Activated effector memory CD4-positive, alpha-beta T cell treated with Interleukin-2 at 50 U/mL for 16 hours (primary cell): ENCODE data around the gene CCDC148.
A peak's percentile ranks its signal among the peaks of the same experiment; 100 is the strongest.

ENCODE experiments used
- DNase-seq: peaks from one replicate; pipeline ENCODE4 v3.0.0-alpha.2; 2020

Gene CCDC148

DNA sequence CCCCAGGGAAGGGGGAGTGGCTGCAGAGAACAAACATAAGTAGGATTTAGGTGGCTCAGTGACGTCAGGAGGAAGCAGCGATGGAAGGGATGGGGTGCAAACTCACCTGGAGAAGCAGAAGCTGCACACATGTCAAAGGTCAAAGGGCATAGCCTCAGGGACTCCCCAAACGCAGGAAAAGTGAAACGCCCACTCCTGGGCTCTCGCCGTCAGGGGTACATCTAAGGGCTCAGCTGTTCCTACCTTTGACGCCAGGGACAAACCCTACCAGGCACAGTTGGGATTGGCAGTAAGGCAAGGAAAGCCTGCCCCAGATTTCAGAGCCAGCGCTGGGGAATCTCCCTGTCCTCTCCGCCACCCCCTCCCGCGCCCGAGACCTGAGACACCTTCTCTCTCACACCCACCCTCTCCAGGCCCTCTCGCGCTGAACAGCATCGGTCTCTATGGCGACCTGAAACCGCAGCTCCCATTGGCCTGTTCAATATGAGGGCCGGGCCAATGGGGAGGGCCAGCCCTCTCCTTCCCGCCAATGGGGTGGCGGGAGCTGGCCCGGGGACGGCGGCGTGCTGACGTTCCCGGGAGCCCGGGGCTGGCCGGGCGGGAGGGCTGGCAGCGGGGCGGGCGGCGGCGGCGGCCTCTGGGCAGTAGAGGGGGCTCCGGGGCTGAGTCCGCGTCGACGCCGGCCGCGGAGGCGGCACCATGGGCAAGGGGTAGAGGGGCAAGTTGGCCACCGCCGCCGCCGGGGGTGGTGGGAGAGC lies at the start of gene CCDC148, which contains the start of gene PKP4:
CCDC148 (minus strand) TSS at position 445 of the 758 bp plus-strand sequence; CDS start at position 131, 314 bp downstream.
PKP4 (plus strand) TSS at position 644 of the 758 bp plus-strand sequence. CDS start 76,233 bp downstream, outside the sequence.
- DNase-seq, result peak; percentile 79

DNA sequence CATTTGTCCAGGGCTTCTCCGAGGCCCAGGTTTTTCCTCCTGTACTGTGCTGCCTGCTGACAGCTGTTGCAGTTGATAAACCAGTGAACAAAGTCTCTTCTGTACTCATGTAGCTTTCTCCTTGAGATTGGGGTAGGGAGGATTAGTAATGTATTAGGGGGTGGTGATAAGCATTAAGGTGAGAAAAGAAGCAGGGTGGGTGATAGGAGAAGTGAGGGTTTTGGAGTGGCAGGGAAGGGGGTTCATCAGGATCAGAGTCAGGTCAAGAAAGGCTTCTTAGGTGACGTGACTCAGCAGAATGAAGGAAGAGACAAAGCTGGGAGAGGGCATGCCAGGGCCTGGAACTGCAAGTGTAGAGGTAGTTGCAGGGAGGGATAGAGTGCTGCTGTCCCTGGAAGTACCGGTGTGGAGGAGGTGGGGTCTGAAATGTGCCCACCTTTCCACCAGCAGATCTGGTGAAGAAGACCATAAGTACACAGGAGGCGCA lies 48.9 kb upstream of the CCDC148 start:
- no peak for DNase-seq

DNA sequence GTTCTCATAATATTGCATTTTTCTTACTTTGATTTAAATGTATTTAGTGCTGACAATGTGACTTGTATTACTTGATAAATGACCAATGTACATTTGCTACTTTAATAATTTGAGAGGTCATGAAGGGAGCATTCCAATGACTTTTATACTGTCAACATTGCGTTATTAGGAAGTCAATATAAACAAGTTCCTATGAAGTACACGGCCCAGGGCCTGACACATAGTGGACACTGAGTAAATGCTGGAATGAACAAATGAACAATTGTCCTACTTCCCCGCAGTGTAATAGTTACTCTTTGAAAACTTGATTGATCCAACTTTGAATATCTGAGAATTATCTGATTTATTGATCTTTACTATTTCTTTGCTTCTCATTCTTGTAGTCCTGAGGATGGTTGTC lies 47.5 kb upstream of the CCDC148 start:
- no peak for DNase-seq

DNA sequence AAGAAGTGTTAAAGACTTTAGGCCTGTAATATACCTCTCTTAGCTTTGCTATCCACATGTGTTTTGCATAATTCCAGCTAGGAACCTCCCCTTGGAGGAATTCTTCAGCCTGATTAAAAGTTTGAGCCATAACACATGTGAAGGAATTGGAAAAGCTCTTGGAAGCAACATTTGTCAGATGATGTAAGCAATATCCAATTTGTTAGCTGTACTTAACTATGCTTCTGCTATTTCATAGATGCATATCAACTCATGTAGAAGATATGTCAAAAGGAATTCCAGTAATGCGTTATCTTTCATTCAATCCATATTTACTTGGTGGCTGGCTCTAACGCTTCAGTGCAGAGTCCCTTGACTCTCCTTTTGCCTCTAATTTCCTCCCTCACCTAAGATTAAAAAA lies 46.4 kb upstream of the CCDC148 start:
- DNase-seq, result no peak

DNA sequence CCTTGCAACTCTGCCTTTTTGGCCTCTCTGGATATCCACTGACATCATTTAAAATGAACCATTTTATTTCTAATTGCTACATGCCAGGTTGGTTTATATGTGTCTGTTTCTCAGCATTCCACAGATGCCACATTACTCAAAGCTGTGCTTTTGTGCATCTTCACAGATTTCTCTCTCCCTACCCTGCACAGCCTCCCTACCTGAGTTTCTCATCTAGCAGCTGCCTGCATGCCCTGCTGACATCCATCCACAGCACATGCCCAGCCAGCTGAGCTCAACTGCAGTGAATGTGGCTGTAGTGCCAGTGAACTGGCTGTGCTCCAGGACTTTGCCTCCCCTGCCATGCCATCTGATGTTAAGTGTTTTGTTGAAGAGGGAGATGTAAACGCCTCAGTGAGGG lies 44.7 kb upstream of the CCDC148 start:
- DNase-seq, result no peak

DNA sequence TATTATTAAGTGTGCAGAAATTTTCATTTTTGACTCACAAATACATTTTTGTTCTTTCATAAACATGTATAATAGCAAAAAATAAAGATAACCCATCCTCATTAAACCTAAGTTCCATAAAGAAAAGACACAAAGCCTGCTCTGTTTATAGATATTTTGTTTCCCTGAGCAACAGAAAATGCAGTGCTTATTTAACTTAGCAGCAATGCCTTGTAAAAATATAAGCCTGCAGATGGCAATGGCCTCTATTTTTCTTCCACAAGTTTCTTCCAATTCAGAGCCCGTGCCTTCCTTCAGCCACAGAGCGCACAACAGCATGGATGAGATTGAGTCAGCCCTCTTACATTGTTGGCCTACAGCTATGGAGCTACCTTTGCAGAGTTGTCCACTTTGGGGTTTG lies 43.8 kb upstream of the CCDC148 start:
- no peak for DNase-seq

DNA sequence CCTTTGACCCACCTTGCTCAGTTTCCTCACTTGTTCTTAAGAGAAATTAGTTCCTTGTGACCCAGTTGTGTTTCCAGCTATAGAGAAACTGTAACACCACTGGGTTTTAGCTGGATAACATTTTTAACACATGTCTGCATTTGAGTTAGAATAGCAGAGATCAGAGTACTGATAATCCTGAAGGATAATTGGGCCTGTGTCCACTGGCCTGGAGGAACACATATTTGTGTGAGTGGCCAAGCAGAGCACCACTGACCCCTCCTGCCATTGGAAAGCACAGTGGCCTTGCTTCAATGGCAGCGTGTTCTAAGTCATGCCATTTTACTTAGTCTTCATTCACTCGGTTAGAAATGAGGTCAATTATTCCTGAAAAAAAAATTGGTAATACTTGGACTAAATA lies 42.8 kb upstream of the CCDC148 start:
- DNase-seq, result no peak

DNA sequence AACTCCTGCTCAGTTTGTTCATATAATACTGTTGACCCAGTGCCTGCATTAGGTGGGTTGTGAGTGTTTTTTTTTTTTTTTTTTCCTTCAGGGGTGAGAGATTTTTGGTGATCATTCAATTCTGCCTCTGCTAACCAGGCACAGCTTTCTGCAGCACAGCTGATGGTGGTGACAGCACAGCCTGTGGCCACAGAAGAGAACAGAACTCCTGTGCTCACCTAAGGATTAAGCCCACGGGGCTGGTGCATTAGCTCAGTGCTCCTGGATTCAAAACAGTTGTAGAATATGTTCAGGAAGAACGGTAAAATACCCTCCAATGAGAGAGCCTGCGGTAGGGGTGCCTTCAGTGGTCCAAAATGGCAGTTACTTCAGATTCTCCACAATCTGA lies 42.2 kb upstream of the CCDC148 start:
- DNase-seq, result no peak

DNA sequence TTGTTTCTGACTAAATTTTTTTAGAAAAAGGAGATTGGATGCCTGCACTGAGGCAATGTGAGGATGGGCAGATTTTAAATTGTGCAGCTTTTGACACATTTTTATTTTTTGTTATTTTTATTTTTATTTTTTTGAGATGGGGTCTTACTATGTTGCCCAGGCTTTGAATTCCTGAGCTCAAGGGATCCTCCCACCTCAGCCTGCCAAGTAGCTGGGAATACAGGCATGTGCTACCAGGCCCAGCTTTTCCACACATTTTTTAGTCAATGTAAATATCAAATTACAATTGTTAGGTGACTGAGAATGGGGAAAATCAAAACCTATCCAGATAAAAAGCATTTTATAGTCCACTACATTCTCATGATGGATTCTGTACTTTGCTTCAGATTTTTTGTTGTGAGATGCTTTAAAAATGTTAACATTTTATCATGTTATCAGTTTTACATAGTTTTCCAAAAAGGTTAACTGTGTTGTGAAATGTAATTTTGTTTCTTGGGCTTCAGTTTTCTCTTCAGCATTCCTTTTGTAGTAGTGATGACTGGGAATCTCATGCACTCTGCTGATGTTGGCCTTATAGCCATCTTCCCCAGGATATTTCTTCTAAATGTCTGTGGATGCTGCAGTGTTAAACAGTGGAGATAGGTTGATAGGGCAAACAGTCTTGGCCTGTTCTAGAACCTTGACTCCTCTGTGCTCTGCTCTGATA lies 41.6 kb upstream of the CCDC148 start:
- DNase-seq, result no peak

DNA sequence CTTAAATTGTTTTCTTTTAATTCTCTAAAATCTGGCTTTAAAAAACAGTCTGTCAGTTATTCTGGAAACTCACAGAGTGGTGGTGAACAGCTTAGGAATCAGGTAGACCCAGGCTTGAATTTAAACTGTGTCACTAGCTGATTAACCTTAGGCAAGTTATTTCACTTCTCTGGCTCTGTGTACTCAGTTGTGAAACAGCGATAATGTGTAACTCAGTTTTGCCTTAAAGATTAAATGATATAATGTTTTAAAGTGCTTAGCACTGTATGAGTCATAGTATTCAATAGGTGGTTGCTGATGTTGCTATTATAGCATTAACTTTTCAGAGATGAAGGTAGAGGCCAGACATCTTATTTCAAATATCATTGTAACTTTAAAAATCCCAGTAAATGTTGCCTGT lies 40.9 kb upstream of the CCDC148 start:
- no peak for DNase-seq

DNA sequence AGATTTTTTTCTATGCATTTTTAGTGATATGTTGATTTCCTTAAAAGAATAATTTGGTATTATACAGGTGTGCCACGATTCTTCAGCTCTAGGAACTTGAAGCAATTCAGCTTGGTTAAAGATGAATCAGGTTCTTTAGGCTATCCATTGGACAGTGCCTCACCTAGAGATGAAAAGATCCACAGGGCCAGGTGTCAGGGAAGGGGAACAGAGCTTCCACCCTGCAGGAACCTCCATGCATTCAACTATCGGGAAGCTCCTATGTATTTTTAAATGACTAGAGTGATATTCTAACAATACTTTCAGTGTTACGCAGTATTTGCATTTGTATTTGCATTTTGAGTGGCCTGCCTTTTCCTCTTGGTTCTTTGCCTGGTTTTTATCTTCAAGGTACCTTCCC lies 40.4 kb upstream of the CCDC148 start:
- DNase-seq, result no peak

DNA sequence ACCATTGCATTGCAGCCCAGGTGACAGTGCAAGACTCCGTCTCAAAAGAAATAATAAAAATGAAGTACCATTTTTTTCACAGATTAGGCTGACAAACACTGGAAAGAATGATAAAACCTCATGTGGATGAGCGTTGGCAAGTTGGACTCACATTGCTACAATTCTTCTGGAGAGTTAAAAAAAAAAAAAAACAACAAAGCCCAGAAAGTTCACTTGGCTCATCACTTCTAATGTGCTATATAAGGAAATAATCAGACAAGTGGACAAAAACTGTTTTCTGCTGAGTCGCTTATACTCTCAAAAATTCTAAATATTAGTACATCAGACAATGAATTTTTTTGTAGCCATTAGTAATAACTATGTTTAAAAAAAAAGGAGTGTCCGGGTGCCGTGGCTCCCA lies 38.6 kb upstream of the CCDC148 start:
- DNase-seq, result no peak

DNA sequence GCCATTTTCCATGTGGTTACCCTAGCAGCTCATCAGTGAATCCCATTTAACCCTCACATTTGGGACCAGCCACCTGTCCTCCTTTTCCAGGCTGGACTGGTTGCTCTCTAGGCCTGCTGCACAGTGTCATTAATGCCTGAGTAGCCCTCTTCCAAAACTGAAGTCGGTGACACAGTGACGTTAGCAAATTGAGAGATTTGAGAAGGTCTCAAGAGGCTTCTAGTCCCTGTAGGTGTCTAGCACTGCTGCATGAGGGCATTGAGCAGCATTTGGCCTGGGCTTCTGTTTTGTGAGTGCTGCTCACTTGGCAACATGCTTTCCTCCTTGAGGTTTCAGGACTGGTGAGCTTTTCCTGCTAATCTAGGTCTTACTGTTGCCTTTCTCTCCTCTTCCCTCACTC lies 36.9 kb upstream of the CCDC148 start:
- DNase-seq, result no peak

DNA sequence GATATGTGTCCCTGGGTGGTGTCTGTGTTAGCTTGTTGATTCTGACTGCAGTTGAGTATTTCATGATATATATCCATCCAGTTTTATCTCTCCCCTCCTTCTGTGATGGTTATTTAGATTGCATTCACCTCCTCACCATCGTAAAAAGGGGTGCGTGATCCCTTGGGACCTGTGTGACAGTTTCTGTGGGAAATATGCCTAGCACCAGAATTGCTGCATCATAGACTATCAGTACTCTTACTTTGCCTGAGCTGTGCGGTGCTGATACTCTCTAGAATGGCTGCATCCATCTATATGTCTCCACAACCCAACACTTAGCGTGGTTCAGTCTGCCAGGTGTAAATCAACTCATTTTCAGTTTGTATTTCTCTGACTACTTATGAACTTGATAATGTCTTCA lies 34.5 kb upstream of the CCDC148 start:
- no peak for DNase-seq

DNA sequence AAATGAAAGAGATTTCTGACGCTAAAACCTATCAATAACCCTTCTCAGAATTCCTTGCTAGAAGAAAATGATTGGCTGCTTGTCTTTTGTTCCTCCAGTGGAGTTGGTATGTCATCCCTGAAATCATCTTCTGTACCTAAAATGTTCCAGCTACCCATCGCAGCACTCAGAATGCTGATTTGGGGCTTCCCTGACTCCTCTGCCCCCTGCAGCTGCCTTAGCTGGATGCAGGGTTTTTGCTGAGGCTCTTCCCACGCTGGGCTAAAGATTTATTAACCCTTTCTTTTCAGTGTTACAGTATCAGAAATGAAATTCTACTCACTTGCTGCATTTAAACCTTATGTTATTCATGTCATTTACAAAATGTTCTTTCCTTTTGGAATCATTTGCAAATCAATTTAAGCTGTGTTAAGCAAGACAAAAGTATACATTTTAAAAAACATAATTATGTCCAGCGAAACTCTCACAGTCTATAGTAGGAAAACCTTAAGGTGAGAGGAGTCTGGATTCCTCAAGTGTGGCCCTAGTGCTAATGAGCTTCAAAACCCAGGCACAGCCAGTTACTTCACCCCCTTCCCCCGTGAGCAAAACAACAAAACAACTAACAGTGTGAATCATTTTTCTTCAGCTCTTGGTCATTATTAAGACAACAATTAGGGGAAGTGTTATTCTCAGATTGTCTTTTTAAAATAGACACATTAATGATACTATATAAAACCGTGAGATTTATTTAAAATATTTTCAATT lies 33.0 kb upstream of the CCDC148 start:
- DNase-seq, result no peak

DNA sequence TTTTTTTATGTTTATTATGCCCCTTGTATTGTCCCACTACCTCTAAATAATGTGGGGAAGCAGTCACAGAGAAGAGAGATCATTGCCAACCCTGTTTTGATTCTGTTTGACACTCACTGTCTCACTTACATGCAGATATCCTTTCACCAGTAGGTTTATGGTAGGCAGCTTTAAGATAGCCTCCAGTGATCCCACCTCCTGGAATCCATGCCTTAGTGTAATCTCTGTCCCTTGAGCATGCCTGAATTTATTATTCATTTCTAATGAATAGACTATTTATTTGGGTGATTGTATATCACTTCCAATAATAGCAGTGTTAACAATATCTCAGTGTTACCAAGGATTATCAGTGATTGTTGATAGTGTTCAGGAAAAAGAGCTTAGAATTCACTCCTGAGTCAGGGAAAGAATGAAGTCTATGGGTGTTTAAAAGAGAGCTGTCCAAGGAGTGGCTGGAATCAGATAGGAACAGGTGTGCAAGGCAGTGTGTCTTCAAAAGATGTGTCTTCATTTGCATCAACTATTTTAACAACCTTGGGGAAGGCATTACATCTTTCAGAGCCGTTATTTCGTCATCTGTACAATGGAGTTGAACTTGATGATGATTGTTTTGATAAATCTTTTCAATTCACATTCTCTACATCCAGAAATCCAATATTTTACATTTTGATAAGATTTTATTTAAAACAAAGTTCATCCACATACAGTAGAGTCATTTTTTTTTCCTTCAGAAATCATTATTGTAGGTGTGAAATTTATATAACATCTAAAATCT lies 32.1 kb upstream of the CCDC148 start:
- DNase-seq, result no peak

DNA sequence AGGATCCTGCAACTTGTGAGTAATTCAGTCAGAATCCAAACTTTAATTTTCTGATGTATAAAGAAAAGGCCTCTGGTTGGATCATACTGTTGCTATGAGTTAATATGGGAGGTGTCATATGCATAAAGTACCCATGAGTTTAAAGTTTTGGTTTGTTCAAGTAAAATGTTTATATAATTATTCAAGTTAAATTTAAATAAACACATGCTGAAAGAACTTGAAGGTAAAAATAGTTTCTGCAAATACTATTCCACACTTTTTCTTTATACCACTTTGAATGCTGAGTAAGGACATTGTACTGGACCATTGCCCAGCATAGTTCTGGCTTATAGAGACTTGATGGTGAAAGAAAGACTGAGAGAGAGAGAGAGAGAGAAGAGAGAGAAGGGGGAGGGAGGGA lies 30.9 kb upstream of the CCDC148 start:
- no peak for DNase-seq

DNA sequence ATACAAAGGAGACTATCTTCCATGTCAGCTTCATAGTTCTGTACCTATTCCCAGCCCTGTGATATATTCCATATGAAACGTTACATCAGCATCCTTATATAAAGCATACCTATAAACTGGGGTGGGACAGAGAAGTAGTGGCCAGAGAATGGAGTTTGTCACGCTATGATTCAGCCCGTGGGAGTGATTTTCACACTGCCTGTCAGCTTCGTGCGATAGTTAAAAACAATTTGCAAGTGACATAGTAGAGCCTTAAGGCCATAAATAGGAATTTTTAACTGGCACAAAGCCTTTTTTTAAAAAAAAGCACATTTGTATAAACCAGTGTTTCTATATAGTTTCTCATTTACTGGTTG lies 30.4 kb upstream of the CCDC148 start:
- no peak for DNase-seq

DNA sequence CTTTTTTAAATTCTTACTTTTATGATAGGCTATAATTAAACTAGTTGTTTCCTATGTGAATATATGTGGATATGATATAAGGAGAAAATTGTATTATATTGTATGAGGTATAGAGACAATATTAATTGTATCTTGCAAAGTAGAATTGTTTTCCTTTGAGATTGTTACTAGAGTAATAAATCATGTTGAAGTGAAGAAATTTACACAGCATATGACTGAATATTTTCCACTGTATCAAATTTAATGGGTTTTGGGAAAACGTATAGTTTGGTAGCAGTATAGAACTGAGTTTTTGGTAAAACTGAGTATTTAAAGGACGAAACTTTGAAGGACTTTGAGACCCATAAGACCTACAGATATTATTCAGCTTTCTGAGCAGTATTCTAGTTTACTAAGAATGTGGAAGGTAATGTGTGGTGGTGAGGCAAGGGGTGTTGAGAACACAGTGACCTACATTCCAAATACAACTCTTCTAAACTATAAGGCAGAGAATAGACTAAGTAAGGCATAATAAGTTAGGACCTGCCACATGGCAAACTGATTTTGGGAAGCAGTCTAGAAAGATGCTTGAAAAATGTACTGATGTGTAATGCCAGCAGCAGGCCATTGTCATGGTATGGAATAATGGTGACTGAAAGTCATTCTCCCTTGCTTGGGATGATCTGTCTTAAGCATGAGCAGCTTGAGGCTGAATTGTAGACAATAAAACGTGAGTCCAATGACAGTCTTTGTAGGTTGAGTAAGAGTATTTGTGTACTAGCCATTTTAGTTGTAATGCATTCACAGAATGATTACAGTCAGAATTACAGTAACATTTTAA lies 29.8 kb upstream of the CCDC148 start:
- DNase-seq, result no peak

DNA sequence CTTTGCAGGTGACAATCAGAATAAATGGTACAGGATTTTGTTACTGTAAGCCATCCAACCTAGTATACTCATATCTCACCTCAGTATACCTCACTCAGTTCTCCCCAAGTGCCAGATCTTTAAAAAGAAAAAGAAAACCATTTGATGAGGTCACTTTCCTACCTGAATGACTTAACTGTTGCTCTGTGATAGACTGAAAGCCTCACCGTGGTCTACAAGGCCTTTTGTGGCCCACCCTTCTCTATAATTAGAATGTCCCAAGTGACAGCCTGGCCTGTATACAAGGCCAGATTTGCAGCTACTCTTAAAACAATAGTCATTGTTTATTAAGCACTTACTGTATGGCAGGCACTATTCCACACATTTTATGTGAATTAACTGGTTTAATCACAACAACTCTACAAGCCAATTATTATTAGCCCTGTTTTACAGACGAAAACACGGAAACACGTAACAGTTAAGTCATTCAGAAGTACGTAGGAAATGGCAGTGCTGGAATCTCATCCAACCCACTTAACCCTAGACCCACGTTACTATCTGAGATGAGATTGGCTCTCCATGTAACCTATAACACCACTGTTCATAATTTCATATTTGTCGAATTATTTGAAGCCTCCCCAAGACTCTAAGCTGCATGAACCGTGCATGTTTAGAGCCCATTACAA lies 28.5 kb upstream of the CCDC148 start:
- DNase-seq, result no peak

DNA sequence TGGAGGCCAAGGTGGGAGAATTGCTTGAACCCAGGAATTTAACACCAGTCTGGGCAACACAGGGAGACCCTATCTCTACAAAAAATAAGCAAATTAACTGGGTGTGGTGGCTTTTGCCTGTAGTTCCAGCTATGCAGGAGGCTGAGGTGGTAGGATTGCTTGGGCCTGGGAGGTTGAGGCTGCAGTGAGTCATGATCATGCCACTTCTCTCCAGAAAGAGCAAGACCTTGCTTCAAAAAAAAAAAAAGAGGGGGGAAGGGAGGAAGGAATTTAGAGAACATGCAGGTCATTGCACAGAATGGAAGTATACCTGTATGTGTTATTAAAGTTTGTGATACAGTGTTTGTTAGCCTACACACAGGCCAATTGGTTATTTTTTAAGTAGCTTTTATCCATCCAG lies 26.0 kb upstream of the CCDC148 start:
- no peak for DNase-seq
